RWPE1 (cell line): ENCODE measurements around the gene CASZ1.

ENCODE experiments used
- CTCF ChIA-PET: fragments of 350-600 bp; sonication (Branson Sonifier 250); formaldehyde crosslinking; extraction: SDS; loops from one replicate; lab custom pipeline; 2021; lab: Yijun Ruan, JAX
- POLR2A ChIA-PET: fragments of 400-600 bp; formaldehyde crosslinking; extraction: SDS; loops from one replicate; lab custom pipeline; 2020; ENCODE audit warnings: antibody characterized with exemption; ENCODE audit not compliant: low non-redundant PET; lab: Yijun Ruan, JAX
- DNase-seq: peaks from one replicate; pipeline ENCODE4 v3.0.0; 2012; ENCODE audit warnings: low spot score
- H3K27ac ChIP-seq: fragments of 450-650 bp; 2 replicates; pipeline ENCODE4 v1.5.1; 2017
- TF ChIP-seq, protein P1 (sequence below): fragments of 450-650 bp; conservative IDR thresholded peaks from 2 replicates; pipeline ENCODE4 v1.5.1; 2017; ENCODE audit warnings: low read depth, mild to moderate bottlenecking

The CASZ1 gene

DNA sequence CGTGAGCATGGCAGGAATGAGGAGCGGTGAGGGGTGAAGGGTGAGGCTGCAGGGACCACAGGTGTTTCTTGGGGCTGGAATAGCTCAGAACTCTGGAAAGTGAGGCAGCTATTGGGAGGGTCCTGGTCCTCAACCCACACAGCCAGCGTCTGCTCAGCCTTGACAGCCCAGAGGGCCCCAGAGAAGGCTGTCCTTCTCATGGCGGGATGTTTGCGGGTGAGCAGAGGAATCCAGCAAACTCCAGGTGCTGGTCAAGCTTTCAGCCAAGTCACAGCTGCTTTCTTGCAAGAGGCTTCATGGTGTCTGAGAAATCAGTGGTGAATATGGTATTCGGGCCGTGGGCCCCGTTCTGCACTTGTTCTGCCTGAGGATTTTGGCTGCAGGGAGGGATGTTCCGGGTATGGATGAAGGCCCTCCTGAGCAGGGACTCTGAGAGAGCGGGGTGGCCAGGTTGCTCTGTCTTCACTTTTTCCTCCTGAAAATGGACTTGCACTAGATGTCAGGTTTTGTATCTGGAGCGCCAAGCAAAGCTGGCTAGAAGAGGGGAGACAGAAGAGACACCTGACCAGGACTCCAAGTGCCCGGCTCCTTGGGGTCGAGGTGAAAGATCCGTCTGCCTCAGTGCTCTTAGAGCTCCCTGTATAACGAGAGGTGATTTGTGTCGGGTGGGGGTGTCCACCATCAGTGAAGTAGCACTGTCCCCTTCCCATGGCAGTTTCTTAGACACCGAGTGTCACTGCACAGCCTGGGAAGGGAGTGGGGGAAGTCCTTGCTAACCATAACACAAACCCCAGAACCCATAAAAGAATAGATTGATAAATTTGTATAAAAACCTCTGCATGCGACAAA is 181.8 kb downstream of the CASZ1 start:
- no peak for DNase-seq
- ChIA-PET CTCF (interaction anchor here (0.6 to 0.7 kb wide), 2 partner anchors 15 to 132 kb away, joined by 3 read pairs; no protein-coding TSS in a partner anchor), POLR2A (no interaction called here)
- TF ChIP-seq, protein P1, sequence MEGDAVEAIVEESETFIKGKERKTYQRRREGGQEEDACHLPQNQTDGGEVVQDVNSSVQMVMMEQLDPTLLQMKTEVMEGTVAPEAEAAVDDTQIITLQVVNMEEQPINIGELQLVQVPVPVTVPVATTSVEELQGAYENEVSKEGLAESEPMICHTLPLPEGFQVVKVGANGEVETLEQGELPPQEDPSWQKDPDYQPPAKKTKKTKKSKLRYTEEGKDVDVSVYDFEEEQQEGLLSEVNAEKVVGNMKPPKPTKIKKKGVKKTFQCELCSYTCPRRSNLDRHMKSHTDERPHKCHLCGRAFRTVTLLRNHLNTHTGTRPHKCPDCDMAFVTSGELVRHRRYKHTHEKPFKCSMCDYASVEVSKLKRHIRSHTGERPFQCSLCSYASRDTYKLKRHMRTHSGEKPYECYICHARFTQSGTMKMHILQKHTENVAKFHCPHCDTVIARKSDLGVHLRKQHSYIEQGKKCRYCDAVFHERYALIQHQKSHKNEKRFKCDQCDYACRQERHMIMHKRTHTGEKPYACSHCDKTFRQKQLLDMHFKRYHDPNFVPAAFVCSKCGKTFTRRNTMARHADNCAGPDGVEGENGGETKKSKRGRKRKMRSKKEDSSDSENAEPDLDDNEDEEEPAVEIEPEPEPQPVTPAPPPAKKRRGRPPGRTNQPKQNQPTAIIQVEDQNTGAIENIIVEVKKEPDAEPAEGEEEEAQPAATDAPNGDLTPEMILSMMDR: no peak
- peak overlapping the region; percentile 11; the same call in 1 of the 2 replicates for H3K27ac ChIP-seq

DNA sequence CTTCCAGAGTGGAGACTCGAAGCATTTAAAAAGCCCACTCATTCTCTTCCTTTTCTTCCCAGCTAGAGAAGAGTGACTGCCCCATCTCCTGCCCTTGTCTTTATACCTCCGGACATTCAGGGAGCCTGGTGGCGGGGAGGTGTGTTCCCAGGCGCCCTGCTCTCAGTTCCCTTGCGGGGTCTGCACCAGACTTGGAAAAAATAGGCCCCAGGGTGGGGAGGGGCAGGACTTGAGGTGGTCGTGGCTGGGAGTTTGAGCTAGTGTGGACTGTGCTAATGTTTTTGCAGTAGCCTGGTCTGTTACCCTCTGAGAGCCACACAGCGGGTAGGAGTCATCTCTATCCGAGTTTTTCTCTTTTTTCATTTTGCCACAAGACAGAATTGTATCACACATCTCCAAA is 182.6 kb downstream of the CASZ1 start:
- POLR2A ChIA-PET: no interaction called here
- peak overlapping the region; percentile 11; the same call in 1 of the 2 replicates for H3K27ac ChIP-seq
- CTCF ChIA-PET: interaction anchor here (0.6 to 0.7 kb wide), 2 partner anchors 14 to 133 kb away, joined by 3 read pairs; no protein-coding TSS in a partner anchor
- DNase-seq: no peak
- TF ChIP-seq, protein P1: no peak

DNA sequence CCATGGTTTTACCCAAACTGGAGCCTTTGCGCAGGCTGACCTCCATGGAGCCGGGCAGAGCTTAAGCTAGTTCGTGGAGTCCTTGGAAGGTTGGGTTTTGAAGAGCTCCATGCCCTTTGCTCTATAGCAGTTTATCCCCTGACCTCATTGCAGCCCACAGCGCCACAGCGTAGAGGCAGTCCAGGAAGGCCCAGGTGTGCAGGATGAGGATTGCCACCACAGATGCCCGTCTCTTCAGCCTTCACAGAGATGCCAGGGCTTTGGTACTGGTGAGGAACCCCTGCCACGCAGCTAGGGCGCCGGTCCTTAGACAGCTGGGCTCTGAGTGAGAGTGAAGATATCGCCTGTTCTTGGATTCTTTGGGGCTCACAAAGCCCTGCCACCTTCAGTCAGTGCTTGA is 183.1 kb downstream of the CASZ1 start:
- H3K27ac ChIP-seq: peak overlapping the region; percentile 11; the same call in 1 of the 2 replicates
- no peak for DNase-seq
- POLR2A ChIA-PET: no interaction called here
- CTCF ChIA-PET: interaction anchor here (0.6 kb wide), 1 partner anchor 424 kb away, joined by 3 read pairs; no protein-coding TSS in a partner anchor
- TF ChIP-seq, protein P1: no peak

DNA sequence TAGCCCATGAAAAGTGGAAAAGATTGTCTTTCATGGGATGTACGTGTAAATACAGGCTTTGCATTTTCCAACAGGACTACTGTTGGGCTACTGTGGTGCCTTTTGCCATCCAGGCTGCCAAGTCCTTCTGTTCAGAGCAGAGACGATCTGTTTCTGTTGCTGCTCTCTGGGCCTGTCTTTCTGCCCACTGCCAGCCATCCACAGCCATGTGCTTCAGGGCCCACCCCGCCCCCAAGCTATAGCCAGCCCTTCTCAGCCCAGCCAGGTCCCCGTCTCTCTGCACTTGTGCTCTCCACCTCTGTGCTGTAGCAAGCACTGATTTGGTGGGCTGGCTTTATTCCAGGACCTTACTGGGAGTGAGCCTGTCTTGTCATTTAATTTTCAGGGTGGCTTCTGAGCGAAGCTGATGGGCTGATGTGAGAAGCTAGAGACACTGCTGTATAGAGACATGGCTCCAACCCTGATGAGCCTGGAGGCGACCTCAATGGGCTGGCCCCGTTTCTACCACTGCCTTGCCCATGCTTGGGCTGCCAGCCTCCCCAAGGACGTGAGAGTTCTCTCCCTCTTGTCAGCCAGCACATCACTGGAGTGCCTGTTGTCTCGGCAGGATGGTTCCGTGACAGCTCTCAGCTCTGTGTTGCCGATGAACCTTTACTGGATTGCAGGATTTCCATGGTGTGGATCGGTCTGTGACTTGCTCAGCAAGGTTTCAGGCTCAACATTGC is 183.8 kb downstream of the CASZ1 start:
- ChIA-PET POLR2A (no interaction called here), CTCF (interaction anchor here (0.6 kb wide), 1 partner anchor 424 kb away, joined by 3 read pairs; no protein-coding TSS in a partner anchor)
- no peak overlapping the region for H3K27ac ChIP-seq
- TF ChIP-seq, protein P1: no peak
- no peak for DNase-seq

DNA sequence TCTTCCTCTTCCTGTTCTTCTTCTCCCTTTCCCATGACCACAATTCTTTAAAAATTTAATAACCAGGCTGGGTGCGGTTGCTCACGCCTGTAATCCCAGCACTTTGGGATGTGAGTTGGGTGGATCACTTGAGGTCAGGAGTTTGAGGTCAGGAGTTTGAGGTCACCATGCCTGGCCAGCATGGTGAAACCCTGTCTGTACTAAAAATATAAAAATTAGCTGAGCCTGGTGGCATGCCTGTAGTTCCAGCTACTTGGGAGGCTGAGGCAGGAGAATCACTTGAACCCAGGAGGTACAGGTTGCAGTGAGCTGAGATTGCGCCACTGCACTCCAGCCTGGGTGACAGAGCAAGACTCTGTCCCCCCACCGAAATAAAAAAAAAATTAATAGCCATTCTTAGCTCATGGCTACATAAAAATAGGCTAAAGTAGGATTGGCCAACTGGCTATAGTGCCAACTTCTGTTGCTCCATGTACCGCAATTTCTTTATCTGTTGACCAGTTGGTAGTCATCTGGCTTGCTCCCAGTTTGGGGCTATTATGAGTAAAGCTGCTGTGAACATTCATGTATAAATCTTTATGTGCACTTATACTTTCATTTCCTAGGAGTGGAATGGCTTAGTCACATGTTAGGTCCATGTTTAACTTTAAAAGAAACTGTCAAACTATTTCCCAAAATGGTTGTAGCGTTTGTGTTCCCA is 185.4 kb downstream of the CASZ1 start:
- POLR2A ChIA-PET: no interaction called here
- CTCF ChIA-PET: interaction anchor here (0.6 kb wide), 1 partner anchor 221 kb away, joined by 3 read pairs; no protein-coding TSS in a partner anchor
- H3K27ac ChIP-seq: peak overlapping the region; percentile 20; the same call in 1 of the 2 replicates
- TF ChIP-seq, protein P1: no peak
- no peak for DNase-seq

DNA sequence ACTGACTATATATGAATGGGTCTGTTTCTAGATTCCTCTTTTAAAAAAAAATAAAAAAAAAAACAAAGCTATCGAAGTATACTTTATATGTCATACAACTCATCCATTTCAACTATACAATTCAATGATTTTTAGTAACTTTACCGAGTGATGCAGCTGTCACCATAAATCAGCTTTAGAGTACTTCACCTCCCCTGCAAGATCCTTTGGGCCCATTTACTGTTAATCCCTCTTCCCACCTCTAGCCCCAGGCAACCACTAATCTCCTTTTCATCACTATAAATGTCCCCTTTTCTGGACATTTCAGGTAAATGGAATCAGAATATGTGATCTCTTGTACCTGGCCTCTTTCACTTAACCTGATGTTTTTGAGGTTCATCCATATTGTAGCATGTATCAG is 187.8 kb downstream of the CASZ1 start:
- TF ChIP-seq, protein P1: no peak
- ChIA-PET CTCF (interaction anchor here (0.6 to 0.7 kb wide), 2 partner anchors 180 to 345 kb away, joined by 3 to 7 read pairs; no protein-coding TSS in a partner anchor), POLR2A (no interaction called here)
- no peak overlapping the region for H3K27ac ChIP-seq
- no peak for DNase-seq
